A549 (cell line): ENCODE results near the gene PTPN22.

Source experiments
- EP300 ChIP-seq, 2 experiments: fragments of >200 bp; sonication (Bioruptor Twin); formaldehyde crosslinking; IDR thresholded peaks; 2 replicates in 1 of 2; 3 replicates in 1 of 2; pipeline ENCODE4 v1.6.1; 2016 to 2017
- NR3C1 ChIP-seq: fragments of >200 bp; sonication (Bioruptor Twin); formaldehyde crosslinking; IDR thresholded peaks from 3 replicates; pipeline ENCODE4 v1.6.1; 2017
- POLR2A ChIP-seq: IDR thresholded peaks from 2 replicates; pipeline ENCODE4 v1.6.1; 2012; ENCODE audit warnings: mild to moderate bottlenecking, low read length

DNA sequence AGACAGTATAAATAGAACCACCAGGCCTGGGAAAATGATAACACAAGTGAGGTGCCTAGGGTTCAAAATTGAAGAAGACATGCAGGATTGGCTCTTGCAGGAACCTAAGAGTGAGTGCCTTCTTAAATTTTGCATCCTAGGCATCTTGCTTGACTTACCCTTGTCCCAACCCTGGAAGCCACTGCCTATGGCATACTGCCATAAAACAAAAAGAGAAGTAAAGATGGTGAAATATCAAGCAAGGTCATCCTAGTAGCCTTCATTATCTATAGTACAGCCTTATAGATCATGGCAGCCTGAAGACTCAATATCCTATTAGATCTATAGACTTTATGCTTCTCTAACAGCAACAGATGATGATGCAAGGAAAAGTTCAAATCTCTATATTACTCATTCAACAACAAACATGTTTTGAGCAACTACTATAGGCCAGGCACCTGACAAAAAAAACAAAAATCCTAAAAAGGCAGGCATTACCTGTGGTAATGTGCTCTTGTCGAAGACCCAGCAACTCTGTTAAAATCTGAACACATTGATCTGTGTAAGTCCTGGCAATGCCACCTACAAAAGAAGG is 26.8 kb upstream of the PTPN22 start:
- TF ChIP-seq POLR2A = no peak
- TF ChIP-seq NR3C1 = no peak
- no peak for TF ChIP-seq EP300 (IDR thresholded peaks at IDR 0.05)
